ENCODE data around the gene ITGA4.

DNA sequence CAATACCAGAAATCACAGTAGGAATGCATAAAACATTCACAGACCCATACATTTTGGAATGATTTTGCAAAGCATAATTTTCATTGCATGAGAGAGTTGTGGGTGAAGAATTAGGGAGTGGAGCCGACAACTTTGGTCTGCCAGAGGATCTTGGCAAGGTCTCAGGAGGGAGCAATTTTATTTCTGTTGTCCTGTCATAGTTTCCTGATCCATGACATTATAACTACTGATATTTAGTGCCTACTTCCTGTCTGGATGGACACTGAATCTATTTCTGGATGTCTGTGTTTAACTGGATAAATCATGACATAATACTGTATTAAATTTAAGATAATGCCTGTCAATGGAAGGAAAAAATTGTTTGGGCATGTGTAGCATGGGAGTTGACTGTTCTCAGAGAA is 2.4 kb downstream of the ITGA4 start:
- TF ChIP-seq, protein P1, sequence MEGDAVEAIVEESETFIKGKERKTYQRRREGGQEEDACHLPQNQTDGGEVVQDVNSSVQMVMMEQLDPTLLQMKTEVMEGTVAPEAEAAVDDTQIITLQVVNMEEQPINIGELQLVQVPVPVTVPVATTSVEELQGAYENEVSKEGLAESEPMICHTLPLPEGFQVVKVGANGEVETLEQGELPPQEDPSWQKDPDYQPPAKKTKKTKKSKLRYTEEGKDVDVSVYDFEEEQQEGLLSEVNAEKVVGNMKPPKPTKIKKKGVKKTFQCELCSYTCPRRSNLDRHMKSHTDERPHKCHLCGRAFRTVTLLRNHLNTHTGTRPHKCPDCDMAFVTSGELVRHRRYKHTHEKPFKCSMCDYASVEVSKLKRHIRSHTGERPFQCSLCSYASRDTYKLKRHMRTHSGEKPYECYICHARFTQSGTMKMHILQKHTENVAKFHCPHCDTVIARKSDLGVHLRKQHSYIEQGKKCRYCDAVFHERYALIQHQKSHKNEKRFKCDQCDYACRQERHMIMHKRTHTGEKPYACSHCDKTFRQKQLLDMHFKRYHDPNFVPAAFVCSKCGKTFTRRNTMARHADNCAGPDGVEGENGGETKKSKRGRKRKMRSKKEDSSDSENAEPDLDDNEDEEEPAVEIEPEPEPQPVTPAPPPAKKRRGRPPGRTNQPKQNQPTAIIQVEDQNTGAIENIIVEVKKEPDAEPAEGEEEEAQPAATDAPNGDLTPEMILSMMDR (IDR thresholded peaks at IDR 0.05), result no peak
- no peak for TF ChIP-seq POLR2A (IDR thresholded peaks at IDR 0.05)
